ENCODE results near the gene ENTR1. TPM values are rescaled to one million over a fixed set of nuclear protein-coding genes. Genes with fewer than 3 reads are reported as not detected.

ENTR1 gene
- total RNA-seq, 1 experiment from 2014 or later: 90.8 TPM

GRCh38 chr9:136358016-136358415 lies 52.4 kb downstream of the ENTR1 start:
- Histone ChIP-seq H3K27me3 (ENCODE audit: control insufficient read depth, insufficient read depth, low read length) (no peaks in the 10 kb centered on the region), H3K4me3 (ENCODE audit: low read depth in 2 of 2, low read length in 2 of 2) (no peak overlapping the region), H3K4me1 (ENCODE audit: control insufficient read depth, insufficient read depth, low read length) (peaks cover 16% of the 10 kb centered on the region), H3K27ac (ENCODE audit: low read length) (no peak overlapping the region), H3K9me3 (ENCODE audit: control insufficient read depth, insufficient read depth, low read depth, low read length) (no peaks in the 10 kb centered on the region), H3K36me3 (ENCODE audit: control insufficient read depth, insufficient read depth, low read length) (no peaks in the 10 kb centered on the region)
- TF ChIP-seq SIN3A (IDR thresholded peaks at IDR 0.05; ENCODE audit: borderline replicate concordance, insufficient read depth, low read depth, low read length) (no peak), TCF7L2 (IDR thresholded peaks at IDR 0.05; ENCODE audit: low read depth, low read length) (no peak), POLR2AphosphoS5 (IDR thresholded peaks at IDR 0.05; ENCODE audit: low read depth, low read length) (no peak), REST (IDR thresholded peaks at IDR 0.05; ENCODE audit: insufficient read depth in 1 of 2, low read depth in 2 of 2, low read length in 1 of 2) (no peak), CTCF (IDR thresholded peaks at IDR 0.05) (no peak)
- ATAC-seq (no peak), DNase-seq (ENCODE audit: low read depth, low spot score) (no peak)
- CTCF ChIA-PET: no interaction called here
- no TSS peak for BruUV-seq (replicated peaks)
- in situ Hi-C loops (cut with HindIII; ENCODE audit: low pct_unique_long_range_greater_than_20kb, low sequenced_read_pairs) (no loop called here), intact Hi-C loops (cut with micrococcal nuclease; ENCODE audit: unreplicated experiment) (no loop called here)
- POLR2A ChIA-PET: no interaction called here

- H3K27ac ChIP-seq (ENCODE audit: low read length): no peak overlapping the region
- ChIA-PET CTCF (no interaction called here), POLR2A (no interaction called here)
- in situ Hi-C loops (cut with HindIII; ENCODE audit: low pct_unique_long_range_greater_than_20kb, low sequenced_read_pairs) (no loop called here), intact Hi-C loops (cut with micrococcal nuclease; ENCODE audit: unreplicated experiment) (no loop called here)
- ATAC-seq (no peak), DNase-seq (ENCODE audit: low read depth, low spot score) (no peak)
- H3K4me3 ChIP-seq (ENCODE audit: low read depth in 2 of 2, low read length in 2 of 2): no peak overlapping the region
- H3K9me3 ChIP-seq (ENCODE audit: control insufficient read depth, insufficient read depth, low read depth, low read length): no peaks in the 10 kb centered on the region
- H3K27me3 ChIP-seq (ENCODE audit: control insufficient read depth, insufficient read depth, low read length): no peaks in the 10 kb centered on the region
- no peaks in the 10 kb centered on the region for H3K36me3 ChIP-seq (ENCODE audit: control insufficient read depth, insufficient read depth, low read length)
- BruUV-seq (replicated peaks): no TSS peak
- H3K4me1 ChIP-seq (ENCODE audit: control insufficient read depth, insufficient read depth, low read length): peaks cover 19% of the 10 kb centered on the region
- TF ChIP-seq REST (IDR thresholded peaks at IDR 0.05; ENCODE audit: insufficient read depth in 1 of 2, low read depth in 2 of 2, low read length in 1 of 2) (no peak), TCF7L2 (IDR thresholded peaks at IDR 0.05; ENCODE audit: low read depth, low read length) (no peak), CTCF (IDR thresholded peaks at IDR 0.05) (no peak), POLR2AphosphoS5 (IDR thresholded peaks at IDR 0.05; ENCODE audit: low read depth, low read length) (no peak), SIN3A (IDR thresholded peaks at IDR 0.05; ENCODE audit: borderline replicate concordance, insufficient read depth, low read depth, low read length) (no peak)
These were observed 53.1 kb downstream of the ENTR1 start for GRCh38 chr9:136357202-136357725.
